Measurements from ENCODE around the gene FTCD. TPM values are rescaled to one million over a fixed set of nuclear protein-coding genes. Genes with fewer than 3 reads are reported as not detected.

Gene FTCD
- polyA plus RNA-seq, 3 donors = not detected

GRCh38 chr21:46110499-46111192 lies 44.7 kb downstream of the FTCD start:
- WGBS (ENCODE audit: insufficient coverage) = 97% methylated on average over 10 of the region's 20 CpGs
- Histone ChIP-seq H3K4me1 (ENCODE audit: control insufficient read depth in 1 of 2, insufficient read depth in 2 of 2, low read length in 2 of 2) (no peaks in the 10 kb centered on the region), H3K4me2 (replicated peaks; ENCODE audit: extremely low read depth, low read length, poor library complexity, severe bottlenecking) (no peak overlapping the region), H3K27me3 (ENCODE audit: control insufficient read depth in 2 of 2, insufficient read depth in 2 of 2, low read length in 2 of 2) (no peaks in the 10 kb centered on the region), H3K4me3 (replicated peaks in 1 of 3; ENCODE audit: low read depth in 2 of 3, low read length in 3 of 3) (no peak overlapping the region), H3K9ac (ENCODE audit: insufficient read depth, low read length, poor library complexity, severe bottlenecking) (no peak overlapping the region), H3K36me3 (replicated peaks in 1 of 2; ENCODE audit: control insufficient read depth in 1 of 2, insufficient read depth in 2 of 2, low read length in 2 of 2) (no peaks in the 10 kb centered on the region), H3K79me2 (ENCODE audit: insufficient read depth, low read length) (no peaks in the 10 kb centered on the region), H2AFZ (ENCODE audit: insufficient read depth, low read depth, low read length, poor library complexity, severe bottlenecking) (no peak overlapping the region), H3K9me3 (replicated peaks in 1 of 2; ENCODE audit: control insufficient read depth in 1 of 2, insufficient read depth in 1 of 2, low read length in 2 of 2) (peaks cover 15 to 17% of the 10 kb centered on the region in 2 donors), H3K27ac (ENCODE audit: low read depth in 1 of 2, low read length in 2 of 2) (no peak overlapping the region), H4K20me1 (ENCODE audit: insufficient read depth, low read length) (no peaks in the 10 kb centered on the region)
- no peak for TF ChIP-seq CTCF (IDR thresholded peaks at IDR 0.05)
- no peaks in the 10 kb centered on the region for H3K36me3 Mint-ChIP-seq
- no peak for DNase-seq
- H3K4me1 Mint-ChIP-seq = no peaks in the 10 kb centered on the region
- intact Hi-C loops (cut with micrococcal nuclease) = no loop called here
- peaks cover 0 to 8% (median 0%) of the 10 kb centered on the region in 3 donors for H3K27me3 Mint-ChIP-seq (ENCODE audit: low read depth in 3 of 3)
- peaks cover 2 to 31% (median 22%) of the 10 kb centered on the region in 7 donors for H3K9me3 Mint-ChIP-seq
- no peak overlapping the region for H3K4me3 Mint-ChIP-seq
- no peak overlapping the region for H3K27ac Mint-ChIP-seq

GRCh38 chr21:46109313-46110221 lies 45.8 kb downstream of the FTCD start:
- no peak for DNase-seq
- H3K9ac ChIP-seq (ENCODE audit: insufficient read depth, low read length, poor library complexity, severe bottlenecking) = no peak overlapping the region
- H3K4me3 Mint-ChIP-seq = no peak overlapping the region
- TF ChIP-seq CTCF (IDR thresholded peaks at IDR 0.05) = no peak
- peaks cover 0 to 8% (median 0%) of the 10 kb centered on the region in 3 donors for H3K27me3 Mint-ChIP-seq (ENCODE audit: low read depth in 3 of 3)
- no peaks in the 10 kb centered on the region for H3K4me1 ChIP-seq (ENCODE audit: control insufficient read depth in 1 of 2, insufficient read depth in 2 of 2, low read length in 2 of 2)
- 92% methylated on average over 19 of the region's 19 CpGs for WGBS (ENCODE audit: insufficient coverage)
- H3K36me3 Mint-ChIP-seq = no peaks in the 10 kb centered on the region
- no peak overlapping the region for H3K27ac ChIP-seq (ENCODE audit: low read depth in 1 of 2, low read length in 2 of 2)
- H3K27me3 ChIP-seq (ENCODE audit: control insufficient read depth in 2 of 2, insufficient read depth in 2 of 2, low read length in 2 of 2) = peaks cover 0 to 4% of the 10 kb centered on the region in 2 donors
- no peak overlapping the region for H3K27ac Mint-ChIP-seq
- peaks cover 10 to 12% of the 10 kb centered on the region in 2 donors for H3K9me3 ChIP-seq (replicated peaks in 1 of 2; ENCODE audit: control insufficient read depth in 1 of 2, insufficient read depth in 1 of 2, low read length in 2 of 2)
- intact Hi-C loops (cut with micrococcal nuclease) = no loop called here
- H3K9me3 Mint-ChIP-seq = peaks cover 2 to 26% (median 18%) of the 10 kb centered on the region in 7 donors
- no peaks in the 10 kb centered on the region for H3K4me1 Mint-ChIP-seq
- H3K36me3 ChIP-seq (replicated peaks in 1 of 2; ENCODE audit: control insufficient read depth in 1 of 2, insufficient read depth in 2 of 2, low read length in 2 of 2) = no peaks in the 10 kb centered on the region
- H4K20me1 ChIP-seq (ENCODE audit: insufficient read depth, low read length) = no peaks in the 10 kb centered on the region
- no peak overlapping the region for H2AFZ ChIP-seq (ENCODE audit: insufficient read depth, low read depth, low read length, poor library complexity, severe bottlenecking)
- no peaks in the 10 kb centered on the region for H3K79me2 ChIP-seq (ENCODE audit: insufficient read depth, low read length)
- H3K4me3 ChIP-seq (replicated peaks in 1 of 3; ENCODE audit: low read depth in 2 of 3, low read length in 3 of 3) = no peak overlapping the region
- no peak overlapping the region for H3K4me2 ChIP-seq (replicated peaks; ENCODE audit: extremely low read depth, low read length, poor library complexity, severe bottlenecking)

All from CD14-positive monocyte (primary cell).